SK-N-SH (cell line): ENCODE data around the gene PLG. TPM values are rescaled to one million over a fixed set of nuclear protein-coding genes. Genes with fewer than 3 reads are reported as not detected.

Source experiments
- polyA plus RNA-seq, 3 experiments: library from polyadenylated mRNA; depleted of rRNA; stranded (reverse); fragments of >200 nt; gene quantifications; 2 replicates each; pipeline ENCODE4 v1.2.3, GENCODE V29; 2012

PLG gene
- polyA plus RNA-seq, 1 of the 3 experiments (the other 2 are of a cell fraction), result not detected

Other genes starting within 250 kb of the PLG start
- gene LPA, start 38.0 kb upstream of the PLG start, polyA plus RNA-seq (2012; rRNA removed), result not detected in 2 replicates